BLaER1 (cell line): Measurements from ENCODE around the gene PRDM1.

Experiments
- H3K27ac ChIP-seq: shearing (Covaris generic); formaldehyde crosslinking; 2 replicates; pipeline ENCODE4 v1.8.1; 2022
- H3K27me3 ChIP-seq: shearing (Covaris generic); formaldehyde crosslinking; 2 replicates; pipeline ENCODE4 v1.8.1; 2022
- H3K36me3 ChIP-seq: shearing (Covaris generic); formaldehyde crosslinking; 2 replicates; pipeline ENCODE4 v1.8.1; 2022
- H3K4me1 ChIP-seq: shearing (Covaris generic); formaldehyde crosslinking; 2 replicates; pipeline ENCODE4 v1.8.1; 2022
- H3K4me2 ChIP-seq: shearing (Covaris generic); formaldehyde crosslinking; 2 replicates; pipeline ENCODE4 v1.8.1; 2022
- H3K4me3 ChIP-seq: shearing (Covaris generic); formaldehyde crosslinking; 2 replicates; pipeline ENCODE4 v1.8.1; 2022
- H3K9ac ChIP-seq: shearing (Covaris generic); formaldehyde crosslinking; 2 replicates; pipeline ENCODE4 v1.8.1; 2022
- H3K9me3 ChIP-seq: shearing (Covaris generic); formaldehyde crosslinking; 2 replicates; pipeline ENCODE4 v1.8.1; 2022
- H4K20me1 ChIP-seq: shearing (Covaris generic); formaldehyde crosslinking; 2 replicates; pipeline ENCODE4 v1.8.1; 2022
- Cebpa-rat ChIP-seq: shearing (Covaris generic); IDR thresholded peaks from 2 replicates; pipeline ENCODE4 v1.8.1; 2022

Gene PRDM1

DNA sequence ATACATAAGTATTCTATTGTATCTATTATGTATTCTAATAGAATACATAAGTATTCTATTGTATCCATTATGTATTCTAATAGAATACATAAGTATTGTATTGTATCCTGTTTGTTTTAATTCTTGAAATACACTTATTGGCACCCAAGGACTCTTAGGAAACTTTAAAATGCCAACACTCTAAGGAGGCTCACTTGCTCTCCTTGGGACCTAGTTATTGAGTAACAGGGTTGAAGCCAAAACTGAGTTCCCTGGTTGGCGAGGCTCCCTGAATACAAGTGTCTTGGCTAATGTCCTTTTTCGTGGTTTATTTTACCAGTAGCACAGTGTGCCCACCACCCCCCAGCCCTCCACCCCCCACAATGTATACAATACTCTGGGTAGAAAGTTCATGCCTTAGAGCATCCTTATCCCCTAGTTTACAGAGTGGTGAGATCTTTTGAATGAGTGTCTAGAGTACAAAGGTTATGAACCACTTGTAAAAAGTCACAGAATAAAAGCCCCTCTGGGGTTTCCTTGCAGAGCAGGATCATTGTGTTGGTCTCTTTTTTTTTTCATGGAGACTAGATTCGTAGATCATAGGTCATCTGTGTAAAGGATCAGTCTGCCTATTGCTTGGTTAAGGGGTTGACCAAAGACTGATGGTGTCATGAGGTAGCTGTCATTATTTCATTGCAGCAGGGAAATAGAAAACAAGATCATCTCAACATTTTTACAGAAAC lies 32.5 kb upstream of the PRDM1 start:
- Histone ChIP-seq H3K9me3 (no peaks in the 10 kb centered on the region), H3K4me1 (peaks cover 9% of the 10 kb centered on the region), H3K4me2 (no peak overlapping the region), H3K27me3 (no peaks in the 10 kb centered on the region), H3K36me3 (no peaks in the 10 kb centered on the region), H3K27ac (no peak overlapping the region), H3K9ac (no peak overlapping the region), H3K4me3 (no peak overlapping the region), H4K20me1 (no peaks in the 10 kb centered on the region)
- TF ChIP-seq Cebpa-rat, result no peak

DNA sequence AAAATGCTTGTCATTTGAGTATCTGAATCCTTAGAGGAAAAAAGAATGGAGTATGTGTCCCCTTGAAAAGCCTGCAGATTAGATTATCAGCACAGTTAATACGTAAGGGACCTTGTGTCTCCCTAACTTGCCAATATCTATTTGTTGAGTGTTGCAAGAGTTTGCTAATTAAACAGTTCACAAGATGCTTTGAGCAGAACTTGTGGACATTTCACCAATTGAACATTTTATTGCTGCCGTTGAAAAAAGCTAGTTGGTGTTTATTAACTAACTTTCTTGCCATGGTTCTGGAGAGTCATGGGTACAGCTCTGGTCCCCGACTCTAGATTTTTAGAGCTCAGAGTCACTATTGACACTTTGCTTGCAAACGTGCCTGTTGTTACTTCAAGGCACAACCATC lies 30.6 kb upstream of the PRDM1 start:
- H3K27ac ChIP-seq, result no peak overlapping the region
- no peak for TF ChIP-seq Cebpa-rat
- no peaks in the 10 kb centered on the region for H3K27me3 ChIP-seq
- H3K36me3 ChIP-seq, result no peaks in the 10 kb centered on the region
- H3K4me3 ChIP-seq, result no peak overlapping the region
- no peak overlapping the region for H3K9ac ChIP-seq
- peaks cover 9% of the 10 kb centered on the region for H3K4me1 ChIP-seq
- no peaks in the 10 kb centered on the region for H4K20me1 ChIP-seq
- H3K9me3 ChIP-seq, result no peaks in the 10 kb centered on the region
- H3K4me2 ChIP-seq, result no peak overlapping the region

- TF ChIP-seq Cebpa-rat, result no peak
- no peak overlapping the region for H3K4me3 ChIP-seq
- no peaks in the 10 kb centered on the region for H3K9me3 ChIP-seq
- H3K36me3 ChIP-seq, result no peaks in the 10 kb centered on the region
- H3K4me2 ChIP-seq, result peak overlapping the region; percentile 30; the same call in 1 of the 2 replicates
- H3K27me3 ChIP-seq, result no peaks in the 10 kb centered on the region
- no peak overlapping the region for H3K27ac ChIP-seq
- no peak overlapping the region for H3K9ac ChIP-seq
- H3K4me1 ChIP-seq, result peaks cover 9% of the 10 kb centered on the region
- H4K20me1 ChIP-seq, result no peaks in the 10 kb centered on the region
Measured at GRCh38 chr6:106056060-106056745, 29.9 kb upstream of the PRDM1 start.

- Histone ChIP-seq H3K9me3 (no peaks in the 10 kb centered on the region), H3K4me1 (peaks cover 9% of the 10 kb centered on the region), H3K27ac (no peak overlapping the region), H3K4me3 (no peak overlapping the region), H3K4me2 (peak overlapping the region; percentile 30; the same call in 1 of the 2 replicates), H3K27me3 (no peaks in the 10 kb centered on the region), H3K9ac (no peak overlapping the region), H4K20me1 (no peaks in the 10 kb centered on the region), H3K36me3 (no peaks in the 10 kb centered on the region)
- TF ChIP-seq Cebpa-rat, result no peak
Measured at GRCh38 chr6:106056746-106057390, 29.3 kb upstream of the PRDM1 start.

- H3K9me3 ChIP-seq, result no peaks in the 10 kb centered on the region
- no peak overlapping the region for H3K4me3 ChIP-seq
- H3K9ac ChIP-seq, result no peak overlapping the region
- H3K4me1 ChIP-seq, result peaks cover 9% of the 10 kb centered on the region
- H4K20me1 ChIP-seq, result no peaks in the 10 kb centered on the region
- no peak for TF ChIP-seq Cebpa-rat
- H3K27ac ChIP-seq, result no peak overlapping the region
- no peaks in the 10 kb centered on the region for H3K27me3 ChIP-seq
- H3K4me2 ChIP-seq, result no peak overlapping the region
- H3K36me3 ChIP-seq, result no peaks in the 10 kb centered on the region
Measured at GRCh38 chr6:106059331-106059730, 26.8 kb upstream of the PRDM1 start.

DNA sequence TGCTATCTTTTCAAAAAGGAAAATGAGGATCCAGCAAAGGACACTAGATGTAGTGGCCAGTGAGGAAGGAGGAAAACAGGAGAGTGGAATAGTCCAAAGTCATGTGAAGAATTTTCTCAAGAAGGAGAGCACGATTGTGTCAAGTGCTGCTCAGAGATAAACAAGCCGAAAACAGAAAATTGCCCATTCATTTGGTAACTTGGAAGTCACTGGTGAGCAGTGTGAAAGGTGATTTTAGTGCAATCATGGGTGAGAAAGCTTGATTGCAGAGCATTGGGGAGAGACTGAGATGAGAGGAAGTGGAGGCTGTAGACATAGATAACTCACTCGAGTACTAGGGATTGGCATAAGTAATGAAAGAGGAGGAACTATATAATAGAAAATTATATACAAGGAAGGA lies 26.0 kb upstream of the PRDM1 start:
- no peak overlapping the region for H3K27ac ChIP-seq
- H3K4me3 ChIP-seq, result no peak overlapping the region
- H3K4me1 ChIP-seq, result peaks cover 9% of the 10 kb centered on the region
- H3K27me3 ChIP-seq, result no peaks in the 10 kb centered on the region
- H3K9me3 ChIP-seq, result no peaks in the 10 kb centered on the region
- H4K20me1 ChIP-seq, result no peaks in the 10 kb centered on the region
- TF ChIP-seq Cebpa-rat, result no peak
- H3K4me2 ChIP-seq, result no peak overlapping the region
- no peak overlapping the region for H3K9ac ChIP-seq
- no peaks in the 10 kb centered on the region for H3K36me3 ChIP-seq

GRCh38 chr6:106063448-106063850 lies 22.7 kb upstream of the PRDM1 start:
- Histone ChIP-seq H4K20me1 (no peaks in the 10 kb centered on the region), H3K9ac (no peak overlapping the region), H3K4me2 (no peak overlapping the region), H3K4me3 (no peak overlapping the region), H3K36me3 (no peaks in the 10 kb centered on the region), H3K27ac (no peak overlapping the region), H3K4me1 (no peaks in the 10 kb centered on the region), H3K9me3 (no peaks in the 10 kb centered on the region), H3K27me3 (no peaks in the 10 kb centered on the region)
- no peak for TF ChIP-seq Cebpa-rat

GRCh38 chr6:106064142-106064541 lies 22.0 kb upstream of the PRDM1 start:
- no peak overlapping the region for H3K27ac ChIP-seq

GRCh38 chr6:106064756-106065155 lies 21.4 kb upstream of the PRDM1 start:
- no peaks in the 10 kb centered on the region for H3K4me1 ChIP-seq
- no peak overlapping the region for H3K4me2 ChIP-seq
- no peaks in the 10 kb centered on the region for H4K20me1 ChIP-seq
- no peaks in the 10 kb centered on the region for H3K9me3 ChIP-seq
- H3K36me3 ChIP-seq, result no peaks in the 10 kb centered on the region
- H3K4me3 ChIP-seq, result no peak overlapping the region
- H3K27ac ChIP-seq, result no peak overlapping the region
- no peak overlapping the region for H3K9ac ChIP-seq
- no peaks in the 10 kb centered on the region for H3K27me3 ChIP-seq
- TF ChIP-seq Cebpa-rat, result no peak

More at GRCh38 chr6:106064142-106064541, 22.0 kb upstream of the PRDM1 start:
- Histone ChIP-seq H3K9me3 (no peaks in the 10 kb centered on the region), H3K4me3 (no peak overlapping the region), H3K27me3 (no peaks in the 10 kb centered on the region), H3K4me2 (no peak overlapping the region), H3K36me3 (no peaks in the 10 kb centered on the region), H3K9ac (no peak overlapping the region), H3K4me1 (no peaks in the 10 kb centered on the region), H4K20me1 (no peaks in the 10 kb centered on the region)
- no peak for TF ChIP-seq Cebpa-rat

DNA sequence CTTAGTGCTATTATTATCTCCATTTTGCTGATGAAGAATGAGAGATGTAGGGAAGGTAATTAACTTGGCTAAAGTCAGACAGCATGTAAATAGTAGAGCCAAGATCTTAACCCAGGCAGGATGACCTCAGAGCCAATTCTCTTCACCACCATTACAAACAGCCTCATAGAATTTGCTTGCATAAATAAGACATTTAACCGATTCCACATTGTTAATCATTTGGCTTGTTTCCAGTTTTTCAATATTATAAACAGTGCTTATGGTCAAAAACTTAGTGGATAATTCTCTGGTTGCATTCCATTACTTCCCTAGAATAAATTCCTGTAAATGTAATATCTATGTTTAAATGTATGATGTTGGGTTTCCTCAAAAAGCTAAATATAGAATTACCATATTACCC lies 19.1 kb upstream of the PRDM1 start:
- Histone ChIP-seq H3K9ac (no peak overlapping the region), H3K9me3 (no peaks in the 10 kb centered on the region), H3K4me2 (no peak overlapping the region), H3K36me3 (no peaks in the 10 kb centered on the region), H3K4me3 (no peak overlapping the region), H3K27me3 (no peaks in the 10 kb centered on the region), H3K4me1 (no peaks in the 10 kb centered on the region), H4K20me1 (no peaks in the 10 kb centered on the region), H3K27ac (no peak overlapping the region)
- TF ChIP-seq Cebpa-rat, result no peak
